ENCODE data around the gene TEX26. TPM values are rescaled to one million over a fixed set of nuclear protein-coding genes. Genes with fewer than 3 reads are reported as not detected.

The TEX26 gene
- total and polyA plus RNA-seq, 9 of the 15 experiments (the other 6 are each of a cell fraction or from before 2014, with no cell fraction given), result not detected

DNA sequence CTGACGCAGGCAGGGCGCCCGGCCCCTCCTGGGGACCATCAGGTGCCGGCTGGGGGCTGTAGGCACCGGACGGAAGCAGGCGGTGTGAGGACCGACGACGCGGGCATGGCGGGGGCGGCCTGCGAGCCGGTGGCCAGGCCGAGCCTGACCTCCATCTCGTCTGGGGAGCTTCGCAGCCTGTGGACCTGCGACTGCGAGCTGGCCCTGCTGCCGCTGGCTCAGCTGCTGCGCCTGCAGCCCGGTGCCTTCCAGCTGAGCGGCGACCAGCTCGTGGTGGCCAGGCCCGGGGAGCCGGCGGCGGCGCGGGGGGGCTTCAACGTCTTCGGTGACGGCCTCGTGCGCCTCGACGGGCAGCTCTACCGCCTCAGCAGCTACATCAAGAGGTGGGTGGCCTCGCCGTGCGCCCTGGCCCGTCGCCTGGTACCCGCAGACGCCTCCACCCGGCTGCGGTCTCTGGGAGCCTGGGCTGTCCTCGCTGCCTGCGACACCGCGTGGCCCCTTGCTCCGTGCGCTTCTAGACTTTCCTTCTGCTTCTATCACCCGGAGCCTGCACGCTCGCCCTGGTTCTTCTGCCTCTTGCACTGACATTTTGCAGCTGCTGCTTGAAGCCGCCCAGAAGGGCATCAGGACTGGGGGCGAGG lies 25.9 kb upstream of the TEX26 start:
- WGBS (ENCODE audit: insufficient coverage, low coverage, missing lambda C conversion rate), result 1% methylated on average over 17 of the region's 60 CpGs
- ChIA-PET POLR2A (no interaction called here), CTCF (ENCODE audit: low intra/inter-chr PET ratio) (no interaction called here)
- Histone ChIP-seq H3K36me3 (ENCODE audit: control insufficient read depth, insufficient read depth, low read length) (no peaks in the 10 kb centered on the region), H3K9me1 (ENCODE audit: control insufficient read depth, insufficient read depth, low read length) (no peaks in the 10 kb centered on the region), H3K9me3 (replicated peaks; ENCODE audit: control insufficient read depth, insufficient read depth, low read depth, low read length) (no peaks in the 10 kb centered on the region), H3K79me2 (ENCODE audit: control insufficient read depth, insufficient read depth, low read length) (no peaks in the 10 kb centered on the region), H3K27ac (ENCODE audit: extremely low read depth, low read depth, low read length) (no peak overlapping the region), H3K4me1 (replicated peaks in 1 of 2; ENCODE audit: control insufficient read depth in 2 of 2, insufficient read depth in 2 of 2, low read length in 2 of 2) (no peaks in the 10 kb centered on the region; a peak in 1 of 5 replicates), H4K20me1 (replicated peaks; ENCODE audit: control insufficient read depth, insufficient read depth, low read length) (no peaks in the 10 kb centered on the region), H3K27me3 (ENCODE audit: control insufficient read depth in 2 of 2, insufficient read depth in 2 of 2, low read length in 2 of 2) (peaks cover 0 to 14% of the 10 kb centered on the region in 2 experiments; a peak in 2 of 5 replicates), H2AFZ (ENCODE audit: low read depth, low read length) (no peak overlapping the region), H3K4me2 (ENCODE audit: insufficient read depth, low read length) (no peak overlapping the region), H3K9ac (ENCODE audit: insufficient read depth in 1 of 2, low read depth in 2 of 2, low read length in 2 of 2) (no peak overlapping the region), H3K4me3 (no peak overlapping the region)
- in situ Hi-C loops (cut with MboI) (no loop called here), intact Hi-C loops (cut with micrococcal nuclease) (no loop called here)
- DNase-seq (ENCODE audit: extremely low read depth in 1 of 4, low spot score in 3 of 4) (no peak), ATAC-seq (no peak), FAIRE-seq (no peak)
- no TSS peak for BruUV-seq (replicated peaks)
- TF ChIP-seq, protein P1, sequence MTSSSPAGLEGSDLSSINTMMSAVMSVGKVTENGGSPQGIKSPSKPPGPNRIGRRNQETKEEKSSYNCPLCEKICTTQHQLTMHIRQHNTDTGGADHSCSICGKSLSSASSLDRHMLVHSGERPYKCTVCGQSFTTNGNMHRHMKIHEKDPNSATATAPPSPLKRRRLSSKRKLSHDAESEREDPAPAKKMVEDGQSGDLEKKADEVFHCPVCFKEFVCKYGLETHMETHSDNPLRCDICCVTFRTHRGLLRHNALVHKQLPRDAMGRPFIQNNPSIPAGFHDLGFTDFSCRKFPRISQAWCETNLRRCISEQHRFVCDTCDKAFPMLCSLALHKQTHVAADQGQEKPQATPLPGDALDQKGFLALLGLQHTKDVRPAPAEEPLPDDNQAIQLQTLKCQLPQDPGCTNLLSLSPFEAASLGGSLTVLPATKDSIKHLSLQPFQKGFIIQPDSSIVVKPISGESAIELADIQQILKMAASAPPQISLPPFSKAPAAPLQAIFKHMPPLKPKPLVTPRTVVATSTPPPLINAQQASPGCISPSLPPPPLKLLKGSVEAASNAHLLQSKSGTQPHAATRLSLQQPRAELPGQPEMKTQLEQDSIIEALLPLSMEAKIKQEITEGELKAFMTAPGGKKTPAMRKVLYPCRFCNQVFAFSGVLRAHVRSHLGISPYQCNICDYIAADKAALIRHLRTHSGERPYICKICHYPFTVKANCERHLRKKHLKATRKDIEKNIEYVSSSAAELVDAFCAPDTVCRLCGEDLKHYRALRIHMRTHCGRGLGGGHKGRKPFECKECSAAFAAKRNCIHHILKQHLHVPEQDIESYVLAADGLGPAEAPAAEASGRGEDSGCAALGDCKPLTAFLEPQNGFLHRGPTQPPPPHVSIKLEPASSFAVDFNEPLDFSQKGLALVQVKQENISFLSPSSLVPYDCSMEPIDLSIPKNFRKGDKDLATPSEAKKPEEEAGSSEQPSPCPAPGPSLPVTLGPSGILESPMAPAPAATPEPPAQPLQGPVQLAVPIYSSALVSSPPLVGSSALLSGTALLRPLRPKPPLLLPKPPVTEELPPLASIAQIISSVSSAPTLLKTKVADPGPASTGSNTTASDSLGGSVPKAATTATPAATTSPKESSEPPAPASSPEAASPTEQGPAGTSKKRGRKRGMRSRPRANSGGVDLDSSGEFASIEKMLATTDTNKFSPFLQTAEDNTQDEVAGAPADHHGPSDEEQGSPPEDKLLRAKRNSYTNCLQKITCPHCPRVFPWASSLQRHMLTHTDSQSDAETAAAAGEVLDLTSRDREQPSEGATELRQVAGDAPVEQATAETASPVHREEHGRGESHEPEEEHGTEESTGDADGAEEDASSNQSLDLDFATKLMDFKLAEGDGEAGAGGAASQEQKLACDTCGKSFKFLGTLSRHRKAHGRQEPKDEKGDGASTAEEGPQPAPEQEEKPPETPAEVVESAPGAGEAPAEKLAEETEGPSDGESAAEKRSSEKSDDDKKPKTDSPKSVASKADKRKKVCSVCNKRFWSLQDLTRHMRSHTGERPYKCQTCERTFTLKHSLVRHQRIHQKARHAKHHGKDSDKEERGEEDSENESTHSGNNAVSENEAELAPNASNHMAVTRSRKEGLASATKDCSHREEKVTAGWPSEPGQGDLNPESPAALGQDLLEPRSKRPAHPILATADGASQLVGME (CRISPR knock-in tag; IDR thresholded peaks at IDR 0.05), result no peak
- TF ChIP-seq SPI1 (IDR thresholded peaks at IDR 0.05; ENCODE audit: borderline replicate concordance, low read depth, low read length) (no peak), TSHZ1 (CRISPR knock-in tag; IDR thresholded peaks at IDR 0.05) (no peak), CREBBP (IDR thresholded peaks at IDR 0.05; ENCODE audit: low read depth, low read length) (no peak), ZNF124 (CRISPR knock-in tag; IDR thresholded peaks at IDR 0.05) (no peak), TEAD1 (CRISPR knock-in tag; IDR thresholded peaks at IDR 0.05) (no peak), LCOR (CRISPR knock-in tag; IDR thresholded peaks at IDR 0.05) (no peak)
- TF ChIP-seq, protein P2, sequence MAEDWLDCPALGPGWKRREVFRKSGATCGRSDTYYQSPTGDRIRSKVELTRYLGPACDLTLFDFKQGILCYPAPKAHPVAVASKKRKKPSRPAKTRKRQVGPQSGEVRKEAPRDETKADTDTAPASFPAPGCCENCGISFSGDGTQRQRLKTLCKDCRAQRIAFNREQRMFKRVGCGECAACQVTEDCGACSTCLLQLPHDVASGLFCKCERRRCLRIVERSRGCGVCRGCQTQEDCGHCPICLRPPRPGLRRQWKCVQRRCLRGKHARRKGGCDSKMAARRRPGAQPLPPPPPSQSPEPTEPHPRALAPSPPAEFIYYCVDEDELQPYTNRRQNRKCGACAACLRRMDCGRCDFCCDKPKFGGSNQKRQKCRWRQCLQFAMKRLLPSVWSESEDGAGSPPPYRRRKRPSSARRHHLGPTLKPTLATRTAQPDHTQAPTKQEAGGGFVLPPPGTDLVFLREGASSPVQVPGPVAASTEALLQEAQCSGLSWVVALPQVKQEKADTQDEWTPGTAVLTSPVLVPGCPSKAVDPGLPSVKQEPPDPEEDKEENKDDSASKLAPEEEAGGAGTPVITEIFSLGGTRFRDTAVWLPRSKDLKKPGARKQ (CRISPR knock-in tag; IDR thresholded peaks at IDR 0.05), result no peak

Data from K562 (cell line).